CD4-positive, alpha-beta memory T cell (primary cell): Measurements from ENCODE around the gene PANX3. TPM values are rescaled to one million over a fixed set of nuclear protein-coding genes. Genes with fewer than 3 reads are reported as not detected.

Source experiments
- CTCF ChIA-PET: fragments of 350-600 bp; sonication (Branson Sonifier 250); formaldehyde crosslinking; loops from one replicate; lab custom pipeline; 2021; ENCODE audit warnings: inconsistent platforms; ENCODE audit not compliant: partially characterized antibody; lab: Charles Lee
- POLR2A ChIA-PET: fragments of 350-600 bp; sonication (Branson Sonifier 250); formaldehyde crosslinking; loops from one replicate; lab custom pipeline; 2021; ENCODE audit not compliant: partially characterized antibody; lab: Charles Lee
- DNase-seq, 5 donors: peaks; one replicate each; pipeline versions ENCODE4 v3.0.0 to v3.0.0-alpha.2; 2020 to 2022; ENCODE audit warnings: mixed read lengths in 1 of 5
- H3K27ac ChIP-seq: one replicate; pipeline ENCODE4 v1.7.0; 2013; ENCODE audit warnings: low read depth, low read length
- H3K27me3 ChIP-seq: 2 replicates; pipeline ENCODE4 v1.7.0; 2013; ENCODE audit warnings: mild to moderate bottlenecking, low read length, moderate library complexity; ENCODE audit not compliant: insufficient read depth
- H3K36me3 ChIP-seq: 2 replicates; pipeline ENCODE4 v1.7.0; 2013; ENCODE audit warnings: mild to moderate bottlenecking, low read length, moderate library complexity; ENCODE audit not compliant: insufficient read depth
- H3K4me1 ChIP-seq: 2 replicates; pipeline ENCODE4 v1.7.0; 2013; ENCODE audit warnings: mild to moderate bottlenecking, low read length, moderate library complexity; ENCODE audit not compliant: insufficient read depth
- H3K4me3 ChIP-seq, 2 donors: one replicate each; pipeline ENCODE4 v1.7.0; 2013; ENCODE audit warnings: low read length in 2 of 2, mild to moderate bottlenecking in 1 of 2
- H3K9me3 ChIP-seq, 2 donors: one replicate each; pipeline ENCODE4 v1.7.0; 2013; ENCODE audit warnings: low read length in 2 of 2, control low read depth in 1 of 2; ENCODE audit not compliant: control insufficient read depth in 1 of 2
- H3K27ac Mint-ChIP-seq, 7 donors: one replicate each; pipeline ENCODE4 v1.8.0; 2020 to 2021; ENCODE audit warnings: mixed read lengths in 7 of 7, mild to moderate bottlenecking in 6 of 7, inconsistent platforms in 3 of 7, moderate library complexity in 3 of 7
- H3K27me3 Mint-ChIP-seq, 2 donors: one replicate each; pipeline ENCODE4 v1.8.0; 2020 to 2021; ENCODE audit warnings: mixed read lengths in 2 of 2
- H3K36me3 Mint-ChIP-seq, 2 donors: one replicate each; pipeline ENCODE4 v1.8.0; 2020 to 2021; ENCODE audit warnings: mixed read lengths in 2 of 2, inconsistent platforms in 1 of 2, mild to moderate bottlenecking in 1 of 2
- H3K4me1 Mint-ChIP-seq, 4 donors: one replicate each; pipeline ENCODE4 v1.8.0; 2020 to 2021; ENCODE audit warnings: mixed read lengths in 4 of 4, mild to moderate bottlenecking in 1 of 4
- H3K4me3 Mint-ChIP-seq, 8 donors: one replicate each; pipeline ENCODE4 v1.8.0; 2020 to 2021; ENCODE audit warnings: mixed read lengths in 8 of 8, mild to moderate bottlenecking in 7 of 8, moderate library complexity in 6 of 8, inconsistent platforms in 3 of 8
- H3K9me3 Mint-ChIP-seq, 8 donors: one replicate each; pipeline ENCODE4 v1.8.0; 2020 to 2021; ENCODE audit warnings: mixed read lengths in 8 of 8, mild to moderate bottlenecking in 5 of 8, inconsistent platforms in 3 of 8, moderate library complexity in 1 of 8
- intact Hi-C: fragments of 100-400 bp; cut with micrococcal nuclease; formaldehyde crosslinking; loops from one replicate; pipeline ENCODE4 v1.15.1; 2023
- polyA plus RNA-seq, 2 donors: library from polyadenylated mRNA; unstranded; fragments of 300-500 nt; fragmentation: Illumina TruSeq; gene quantifications; one replicate each; pipeline ENCODE4 v1.2.3, GENCODE V29; 2021
- total RNA-seq, 2 experiments: library from RNA; stranded (reverse); gene quantifications; one replicate each; pipeline ENCODE4 v1.2.3, GENCODE V29; 2021

PANX3 gene
- total and polyA plus RNA-seq, 4 experiments from 2014 or later, result not detected

- intact Hi-C loops, result no loop called here
- POLR2A ChIA-PET, result no interaction called here
- Histone ChIP-seq H3K4me3 (no peak overlapping the region), H3K27ac (no peak overlapping the region), H3K27me3 (no peaks in the 10 kb centered on the region), H3K4me1 (no peaks in the 10 kb centered on the region), H3K36me3 (no peaks in the 10 kb centered on the region), H3K9me3 (no peaks in the 10 kb centered on the region)
- H3K4me1 Mint-ChIP-seq, result no peaks in the 10 kb centered on the region
- H3K9me3 Mint-ChIP-seq, result no peaks in the 10 kb centered on the region
- no peak for DNase-seq
- H3K27ac Mint-ChIP-seq, result no peak overlapping the region
- CTCF ChIA-PET, result interaction anchor here (0.9 to 2.3 kb wide), 5 partner anchors 11 to 1472 kb away, joined by 3 to 8 read pairs (median 3); partner anchors contain the start of gene PANX3
- H3K36me3 Mint-ChIP-seq, result no peaks in the 10 kb centered on the region
- peaks cover 14 to 16% of the 10 kb centered on the region in 2 donors for H3K27me3 Mint-ChIP-seq
- no peak overlapping the region for H3K4me3 Mint-ChIP-seq
These were observed 27.4 kb upstream of the PANX3 start for GRCh38 chr11:124583781-124584180.

- POLR2A ChIA-PET, result no interaction called here
- no peaks in the 10 kb centered on the region for H3K9me3 Mint-ChIP-seq
- H3K36me3 Mint-ChIP-seq, result no peaks in the 10 kb centered on the region
- H3K4me3 ChIP-seq, result no peak overlapping the region
- peaks cover 14% of the 10 kb centered on the region in 2 donors for H3K27me3 Mint-ChIP-seq
- H3K4me3 Mint-ChIP-seq, result no peak overlapping the region
- CTCF ChIA-PET, result interaction anchor here (0.6 to 2.3 kb wide), 9 partner anchors 8 to 516 kb away, joined by 3 to 20 read pairs (median 5); partner anchors contain the start of gene PANX3
- H3K27ac ChIP-seq, result no peak overlapping the region
- intact Hi-C loops, result no loop called here
- no peaks in the 10 kb centered on the region for H3K36me3 ChIP-seq
- no peak for DNase-seq
- no peaks in the 10 kb centered on the region for H3K4me1 Mint-ChIP-seq
- no peaks in the 10 kb centered on the region for H3K27me3 ChIP-seq
- H3K4me1 ChIP-seq, result no peaks in the 10 kb centered on the region
- no peaks in the 10 kb centered on the region for H3K9me3 ChIP-seq
- no peak overlapping the region for H3K27ac Mint-ChIP-seq
These were observed 26.4 kb upstream of the PANX3 start for GRCh38 chr11:124584681-124585372.

GRCh38 chr11:124586238-124586860 lies 24.9 kb upstream of the PANX3 start:
- Mint-ChIP-seq H3K27me3 (peaks cover 14 to 16% of the 10 kb centered on the region in 2 donors), H3K4me3 (no peak overlapping the region), H3K36me3 (no peaks in the 10 kb centered on the region), H3K27ac (no peak overlapping the region), H3K9me3 (no peaks in the 10 kb centered on the region), H3K4me1 (no peaks in the 10 kb centered on the region)
- Histone ChIP-seq H3K9me3 (no peaks in the 10 kb centered on the region), H3K27me3 (no peaks in the 10 kb centered on the region), H3K4me3 (no peak overlapping the region), H3K36me3 (no peaks in the 10 kb centered on the region), H3K4me1 (no peaks in the 10 kb centered on the region), H3K27ac (no peak overlapping the region)
- DNase-seq, result peak in 4 of 5 donors; percentile 8 to 22 (median 16)
- POLR2A ChIA-PET, result no interaction called here
- intact Hi-C loops, result loop anchor here (1.0 kb wide), 1 partner anchor 171 kb away; no protein-coding TSS in a partner anchor
- CTCF ChIA-PET, result interaction anchor here (0.6 to 2.3 kb wide), 7 partner anchors 10 to 518 kb away, joined by 3 to 20 read pairs (median 5); partner anchors contain the start of gene PANX3

- ChIA-PET CTCF (no interaction called here), POLR2A (no interaction called here)
- intact Hi-C loops, result no loop called here
- Histone ChIP-seq H3K9me3 (no peaks in the 10 kb centered on the region), H3K4me1 (no peaks in the 10 kb centered on the region), H3K27ac (no peak overlapping the region), H3K4me3 (no peak overlapping the region), H3K36me3 (no peaks in the 10 kb centered on the region), H3K27me3 (no peaks in the 10 kb centered on the region)
- Mint-ChIP-seq H3K4me3 (no peak overlapping the region), H3K27me3 (peaks cover 12 to 18% of the 10 kb centered on the region in 2 donors), H3K27ac (no peak overlapping the region), H3K4me1 (no peaks in the 10 kb centered on the region), H3K9me3 (no peaks in the 10 kb centered on the region), H3K36me3 (no peaks in the 10 kb centered on the region)
- no peak for DNase-seq
These were observed 19.8 kb upstream of the PANX3 start for GRCh38 chr11:124591430-124591829.

- Histone ChIP-seq H3K4me1 (no peaks in the 10 kb centered on the region), H3K4me3 (no peak overlapping the region), H3K27ac (no peak overlapping the region), H3K9me3 (no peaks in the 10 kb centered on the region), H3K27me3 (no peaks in the 10 kb centered on the region), H3K36me3 (no peaks in the 10 kb centered on the region)
- Mint-ChIP-seq H3K4me3 (no peak overlapping the region), H3K36me3 (no peaks in the 10 kb centered on the region), H3K4me1 (no peaks in the 10 kb centered on the region), H3K27me3 (peaks cover 6 to 11% of the 10 kb centered on the region in 2 donors), H3K9me3 (no peaks in the 10 kb centered on the region), H3K27ac (no peak overlapping the region)
- ChIA-PET CTCF (no interaction called here), POLR2A (no interaction called here)
- DNase-seq, result no peak
- intact Hi-C loops, result no loop called here
These were observed 18.6 kb upstream of the PANX3 start for GRCh38 chr11:124592627-124593026.

DNA sequence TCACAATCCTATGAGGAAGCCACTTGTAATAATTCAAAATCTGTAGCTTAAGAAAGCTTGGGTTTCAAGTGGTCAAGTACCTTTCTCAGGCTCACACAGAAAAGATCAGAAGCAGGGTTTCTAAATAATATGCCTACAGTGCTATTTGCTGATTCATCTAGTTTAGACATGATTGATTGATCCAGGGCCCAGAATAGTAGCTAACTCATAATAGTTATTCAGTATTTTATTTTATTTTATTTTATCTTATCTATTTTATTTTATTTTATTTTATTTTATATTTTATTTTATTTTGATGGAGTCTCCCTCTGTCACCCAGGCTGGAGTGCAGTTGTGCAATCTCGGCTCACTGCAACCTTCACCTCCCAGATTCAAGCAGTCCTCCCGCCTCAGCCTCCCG lies 15.9 kb upstream of the PANX3 start:
- ChIA-PET CTCF (interaction anchor here (1.7 kb wide), 1 partner anchor 10 kb away, joined by 8 read pairs; no protein-coding TSS in a partner anchor), POLR2A (no interaction called here)
- Mint-ChIP-seq H3K27ac (no peak overlapping the region), H3K36me3 (no peaks in the 10 kb centered on the region), H3K9me3 (peaks cover 0 to 5% (median 0%) of the 10 kb centered on the region in 8 donors), H3K4me1 (no peaks in the 10 kb centered on the region), H3K27me3 (peaks cover 7 to 14% of the 10 kb centered on the region in 2 donors), H3K4me3 (no peak overlapping the region)
- DNase-seq, result no peak
- Histone ChIP-seq H3K36me3 (no peaks in the 10 kb centered on the region), H3K4me3 (no peak overlapping the region), H3K4me1 (no peaks in the 10 kb centered on the region), H3K9me3 (no peaks in the 10 kb centered on the region), H3K27me3 (no peaks in the 10 kb centered on the region), H3K27ac (no peak overlapping the region)
- intact Hi-C loops, result no loop called here

DNA sequence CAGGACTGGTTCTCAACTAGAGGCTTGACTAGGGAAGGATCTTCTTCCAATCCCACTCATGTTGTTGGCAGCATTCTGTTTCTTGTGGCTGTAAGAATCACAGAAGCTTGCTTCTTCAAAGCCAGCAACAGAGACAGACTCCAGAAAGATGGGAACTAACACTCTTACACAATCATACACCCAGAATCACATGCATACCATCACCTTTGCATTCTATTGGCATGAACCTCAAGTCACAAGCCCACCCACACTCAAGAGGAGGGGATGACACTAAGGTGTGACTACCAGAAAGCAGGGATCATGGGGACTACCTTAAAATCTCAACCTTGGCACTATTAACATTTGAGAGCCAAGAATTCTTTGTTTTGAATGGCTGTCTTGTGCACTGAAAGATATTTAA lies 13.6 kb upstream of the PANX3 start:
- Histone ChIP-seq H3K4me1 (no peaks in the 10 kb centered on the region), H3K27ac (no peak overlapping the region), H3K9me3 (no peaks in the 10 kb centered on the region), H3K36me3 (no peaks in the 10 kb centered on the region), H3K27me3 (no peaks in the 10 kb centered on the region), H3K4me3 (no peak overlapping the region)
- Mint-ChIP-seq H3K4me1 (no peaks in the 10 kb centered on the region), H3K27ac (no peak overlapping the region), H3K4me3 (no peak overlapping the region), H3K27me3 (peaks cover 17 to 19% of the 10 kb centered on the region in 2 donors), H3K9me3 (peaks cover 0 to 5% (median 0%) of the 10 kb centered on the region in 8 donors), H3K36me3 (no peaks in the 10 kb centered on the region)
- ChIA-PET CTCF (no interaction called here), POLR2A (no interaction called here)
- intact Hi-C loops, result no loop called here
- no peak for DNase-seq
